GM18526 (cell line): ENCODE measurements around the gene TIGD3.

ENCODE experiments used
- POLR2A ChIP-seq: IDR thresholded peaks from 3 replicates; pipeline ENCODE4 v1.6.1; 2011; ENCODE audit not compliant: insufficient read length; ENCODE audit errors: extremely low read depth

Gene TIGD3

DNA sequence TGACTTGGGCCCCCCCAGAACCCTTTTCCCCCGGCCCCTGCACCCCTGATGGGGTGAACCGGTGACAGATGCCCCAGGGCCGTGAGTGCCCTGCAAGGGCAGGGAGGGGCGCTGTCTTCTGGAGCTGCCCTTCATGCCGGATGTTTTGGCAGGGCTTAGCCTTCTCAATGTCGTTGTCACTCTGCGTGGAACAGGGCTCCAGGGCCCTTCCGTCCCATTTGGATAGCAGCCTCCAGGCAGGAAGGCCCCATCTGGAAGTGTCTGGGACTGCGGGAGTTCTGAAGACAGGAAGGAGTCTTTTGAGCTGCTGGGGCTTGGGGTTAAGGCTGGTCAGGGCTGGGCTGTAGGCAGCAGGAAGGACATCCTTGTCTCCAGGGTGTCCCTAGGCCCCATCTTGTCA is 36.4 kb downstream of the TIGD3 start:
- no peak for TF ChIP-seq POLR2A

DNA sequence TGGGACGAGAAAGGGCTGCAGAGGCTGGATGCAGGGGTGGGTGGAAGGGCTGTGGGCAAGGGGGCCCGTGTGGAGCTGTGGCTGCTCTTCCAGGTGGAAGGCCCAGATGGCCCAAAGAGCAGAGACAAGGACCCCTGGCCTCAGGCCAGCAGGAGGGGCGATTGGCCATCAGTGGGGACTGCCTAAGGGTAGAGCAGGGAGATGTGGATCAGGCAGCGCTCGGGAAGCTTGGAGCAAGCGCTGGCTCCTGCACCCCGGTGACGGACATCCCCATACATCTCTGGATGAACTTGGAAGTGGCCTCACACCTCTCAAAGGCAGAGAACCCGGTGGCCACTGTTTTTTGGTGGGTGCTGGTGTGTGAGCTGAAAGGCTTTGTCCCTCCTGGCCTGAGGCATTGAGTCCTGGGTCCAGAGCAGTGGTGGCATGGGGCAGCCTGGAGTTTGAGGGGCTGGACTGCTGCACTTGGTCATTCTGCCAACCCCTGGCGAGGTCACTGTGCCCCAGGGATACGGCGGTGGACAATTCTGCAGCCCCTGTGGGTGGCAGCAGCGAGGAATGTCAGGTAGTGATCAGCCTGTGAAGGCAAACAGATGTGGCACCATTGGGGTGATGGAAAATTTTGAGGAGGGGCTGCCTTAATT is 37.8 kb downstream of the TIGD3 start:
- no peak for TF ChIP-seq POLR2A

DNA sequence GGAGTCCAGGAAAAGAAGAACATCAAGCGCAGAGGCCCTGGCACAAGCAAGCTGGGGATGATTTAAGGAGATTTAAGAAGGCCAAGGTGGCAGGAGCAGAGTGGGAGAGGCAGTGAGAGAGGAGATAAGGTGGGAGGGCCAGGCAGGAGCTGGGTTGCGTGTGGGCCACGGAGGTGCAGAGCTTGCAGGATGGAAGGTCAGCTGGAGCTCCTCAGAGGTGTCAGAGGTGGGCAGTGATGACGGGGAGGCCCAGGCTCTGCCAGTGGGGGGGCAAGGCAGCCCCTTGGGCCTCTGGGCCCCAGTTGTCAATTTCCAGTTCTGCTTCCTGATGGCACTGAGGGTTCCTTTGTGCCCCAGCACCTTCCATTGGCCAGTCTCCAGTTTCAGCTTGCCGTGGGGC is 38.3 kb downstream of the TIGD3 start:
- TF ChIP-seq POLR2A = no peak

DNA sequence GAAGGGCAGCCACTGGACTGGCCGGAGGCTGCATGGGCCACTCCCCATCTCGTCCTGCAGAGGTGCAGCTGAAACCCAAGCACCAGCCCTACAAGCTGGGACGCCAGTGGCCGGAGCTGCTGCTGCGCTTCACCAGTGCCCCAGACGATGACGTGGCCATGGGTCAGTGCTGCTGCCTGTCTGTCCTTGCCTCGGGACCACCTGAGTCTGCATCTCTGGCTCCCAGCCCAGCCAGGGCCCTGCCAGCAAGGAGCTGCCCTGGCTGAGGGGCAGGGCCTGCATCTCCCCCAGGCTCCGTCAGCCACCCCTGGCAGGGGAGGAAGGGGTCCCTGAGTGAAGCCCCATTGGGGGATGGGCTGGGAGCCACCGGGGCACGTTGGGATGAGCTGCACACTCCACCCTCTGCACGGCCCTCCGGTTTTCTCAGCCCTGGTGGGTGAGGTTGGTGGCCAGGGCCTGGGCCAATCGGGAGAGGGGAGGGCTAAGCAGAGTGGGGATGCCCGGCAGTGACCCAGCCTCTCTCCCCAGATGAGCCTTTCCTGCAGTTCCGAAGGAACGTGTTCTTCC is 39.0 kb downstream of the TIGD3 start:
- TF ChIP-seq POLR2A = no peak

DNA sequence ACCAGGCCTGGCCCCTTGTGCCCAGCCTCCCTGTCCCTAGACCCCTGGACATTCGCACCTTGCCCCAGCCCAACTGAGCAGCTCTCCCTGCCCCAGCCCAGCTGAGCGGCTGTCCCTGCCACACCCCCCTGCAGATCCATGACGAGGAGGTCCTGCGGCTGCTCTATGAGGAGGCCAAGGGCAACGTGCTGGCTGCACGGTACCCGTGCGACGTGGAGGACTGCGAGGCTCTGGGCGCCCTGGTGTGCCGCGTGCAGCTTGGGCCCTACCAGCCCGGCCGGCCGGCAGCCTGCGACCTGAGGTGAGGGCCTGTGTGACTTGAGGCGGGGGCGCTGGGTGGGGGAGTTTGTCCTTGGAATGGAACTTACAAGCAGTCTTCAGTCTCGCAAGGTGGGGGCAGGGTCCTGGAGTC is 39.6 kb downstream of the TIGD3 start:
- no peak for TF ChIP-seq POLR2A

DNA sequence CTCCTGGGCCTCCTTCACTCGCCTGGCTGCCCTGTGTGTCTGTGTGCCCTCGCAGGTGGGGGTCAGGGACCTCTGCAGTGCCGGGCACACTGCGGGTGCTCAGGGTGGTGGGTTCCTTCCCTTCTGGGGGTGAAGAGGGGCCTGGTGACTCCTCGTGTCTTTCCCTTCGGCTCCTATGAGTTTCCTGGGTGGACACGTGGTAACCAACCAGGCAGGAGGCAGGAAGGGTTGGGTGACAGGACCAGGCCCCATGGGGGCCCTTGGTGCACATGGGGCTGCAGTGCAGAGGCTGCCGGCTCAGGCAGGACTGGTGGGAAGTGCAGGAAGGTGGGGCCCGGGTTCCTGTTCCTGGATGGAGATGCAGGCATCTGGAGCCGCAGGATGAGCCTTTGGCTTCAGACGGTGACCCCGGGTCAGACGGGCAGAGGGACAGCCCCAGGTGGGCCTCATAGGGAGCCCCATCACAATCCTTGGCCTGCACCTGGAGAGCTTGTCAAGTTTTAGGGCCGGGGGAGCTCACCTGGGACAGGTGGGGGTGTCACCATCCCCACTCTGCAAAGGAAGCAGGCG is 41.5 kb downstream of the TIGD3 start:
- TF ChIP-seq POLR2A = no peak

DNA sequence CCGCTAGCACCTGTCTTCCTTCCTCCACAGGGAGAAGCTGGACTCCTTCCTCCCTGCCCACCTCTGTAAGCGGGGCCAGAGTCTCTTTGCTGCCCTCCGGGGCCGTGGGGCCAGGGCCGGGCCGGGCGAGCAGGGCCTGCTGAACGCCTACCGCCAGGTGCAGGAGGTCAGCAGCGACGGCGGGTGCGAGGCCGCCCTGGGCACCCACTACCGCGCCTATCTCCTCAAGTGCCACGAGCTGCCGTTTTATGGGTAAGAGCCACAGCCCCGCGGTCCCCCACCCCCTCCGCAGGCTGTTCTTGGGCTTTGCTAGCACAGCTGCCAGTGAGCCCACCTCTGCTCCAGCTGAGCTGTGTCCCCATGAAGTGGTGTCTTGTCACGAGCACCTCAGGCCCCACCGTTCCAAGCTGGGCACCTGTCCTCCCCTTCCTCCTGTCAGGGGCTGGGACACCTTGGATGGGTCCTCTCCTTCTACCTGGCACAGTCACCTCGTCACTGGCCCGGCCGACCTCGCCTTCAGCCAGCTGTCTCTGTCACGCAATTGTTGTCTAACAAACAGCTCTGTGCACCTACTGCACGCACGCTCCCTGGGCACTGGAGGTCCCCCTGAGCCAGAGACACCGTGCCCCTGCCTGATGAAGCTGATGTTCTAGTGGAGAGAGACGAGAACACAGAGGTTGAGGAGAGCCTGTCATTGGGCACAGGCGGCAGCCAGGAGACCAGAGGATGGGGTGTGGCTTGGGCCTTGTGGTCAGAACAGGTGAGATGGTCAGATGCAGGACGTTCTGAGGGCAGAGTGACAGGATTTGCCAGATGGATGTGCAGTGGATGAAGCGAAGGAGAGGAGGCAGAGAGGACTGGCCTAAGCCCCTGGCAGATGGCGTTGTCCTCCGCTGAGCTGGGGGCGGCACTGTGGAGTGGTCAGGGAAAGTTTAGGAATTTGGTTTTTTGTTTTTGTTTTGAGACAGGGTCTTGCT is 42.5 kb downstream of the TIGD3 start:
- no peak for TF ChIP-seq POLR2A

DNA sequence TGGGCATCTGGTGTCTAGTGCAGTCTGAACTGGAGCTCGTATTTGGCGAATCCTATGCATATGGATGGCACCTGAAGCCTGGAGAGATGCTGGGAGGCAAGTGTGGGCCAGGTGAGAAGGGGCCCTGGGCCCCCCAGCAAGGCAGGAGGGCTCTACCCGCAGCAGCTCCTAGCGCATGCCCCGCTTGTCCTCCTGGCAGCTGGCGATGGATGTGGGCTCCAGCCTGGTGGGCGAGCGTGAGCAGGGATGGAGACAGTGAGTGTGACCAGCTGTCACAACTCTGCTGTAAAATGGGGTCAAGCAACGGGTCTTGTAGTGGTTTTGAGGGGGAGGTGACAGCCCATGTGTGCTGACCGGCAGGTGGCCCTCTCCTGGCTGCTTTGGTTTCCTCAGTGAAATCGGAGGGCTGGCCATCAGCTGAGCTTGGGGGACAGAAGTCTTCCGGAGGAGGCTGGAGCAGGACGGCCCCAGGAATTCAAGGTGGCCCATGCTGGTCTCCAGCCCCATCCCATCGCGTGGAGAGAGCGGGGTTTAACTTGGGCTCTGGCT is 43.9 kb downstream of the TIGD3 start:
- no peak for TF ChIP-seq POLR2A

DNA sequence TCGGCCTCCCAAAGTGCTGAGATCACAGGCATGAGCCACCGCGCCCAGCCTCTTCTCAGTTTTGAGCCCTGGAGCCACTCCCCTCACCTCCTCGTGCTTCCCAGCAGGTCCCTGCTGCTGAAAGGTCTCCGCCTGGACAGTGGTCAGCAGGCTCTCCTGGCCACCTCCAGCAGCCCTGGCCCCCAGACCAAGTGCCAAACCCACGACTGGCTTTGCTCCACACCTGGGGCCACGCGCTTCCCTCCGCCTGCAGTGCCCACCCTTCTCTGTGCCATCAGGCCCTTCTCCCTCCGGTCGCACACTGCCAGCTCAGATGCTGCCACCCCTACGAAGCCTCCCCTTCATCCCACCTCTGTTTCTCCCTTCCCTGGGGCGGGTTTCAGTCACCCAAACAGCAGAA is 44.7 kb downstream of the TIGD3 start:
- TF ChIP-seq POLR2A = no peak

DNA sequence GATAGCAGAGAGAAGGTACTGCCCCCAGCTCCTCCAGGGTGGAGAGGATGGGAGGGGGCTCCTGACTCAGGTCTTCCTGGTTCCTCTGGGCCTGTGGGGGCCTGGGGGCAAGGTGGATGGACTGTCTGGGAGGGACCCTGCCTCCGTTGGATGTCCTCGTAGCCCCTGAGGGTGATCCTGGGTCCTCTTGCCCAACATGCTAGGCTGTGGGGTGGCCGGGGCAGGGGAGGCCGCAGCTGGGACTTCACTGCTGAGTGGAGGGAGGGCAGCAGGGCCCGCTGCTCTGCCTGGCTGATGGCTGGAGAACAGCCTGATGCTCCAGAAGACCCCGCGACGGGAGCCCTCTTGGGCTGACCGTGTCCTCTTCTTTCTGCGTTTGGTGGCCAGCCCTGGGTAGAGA is 45.3 kb downstream of the TIGD3 start:
- TF ChIP-seq POLR2A = no peak

DNA sequence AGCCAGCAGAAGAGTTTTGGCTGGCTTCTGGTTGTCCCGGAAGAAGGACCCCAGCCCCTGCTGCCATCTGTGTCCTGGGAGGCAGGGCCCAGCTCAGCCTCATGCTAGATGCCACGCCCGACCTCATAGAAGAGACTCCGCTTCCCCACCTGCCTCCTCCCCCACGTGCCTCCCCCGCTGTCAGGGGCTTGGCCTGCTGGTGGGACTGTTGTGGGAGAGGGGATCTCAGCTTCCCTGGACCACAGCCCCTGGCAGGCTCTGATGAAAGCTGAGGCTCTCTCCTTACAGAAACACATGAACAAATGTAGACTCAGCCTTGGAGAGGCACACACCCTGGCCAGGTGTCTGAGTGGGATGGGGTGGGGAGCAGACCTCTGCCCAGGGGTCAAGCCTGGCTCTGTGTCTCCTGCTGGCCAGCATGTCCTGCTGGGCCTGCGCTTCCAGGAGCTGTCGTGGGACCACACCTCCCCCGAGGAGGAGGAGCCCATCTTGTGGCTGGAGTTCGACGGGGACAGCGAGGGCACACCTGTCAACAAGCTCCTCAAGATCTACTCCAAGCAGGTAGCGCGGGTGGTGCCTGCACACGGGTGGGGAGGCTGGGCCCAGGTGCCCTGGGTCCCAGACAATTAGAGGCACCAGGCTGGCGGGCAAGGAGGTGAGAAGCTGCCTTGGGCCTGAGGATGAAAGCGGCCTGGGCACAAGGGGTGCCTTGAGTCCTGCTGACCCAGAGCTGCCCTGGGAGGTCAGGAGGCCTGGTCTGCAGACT is 45.9 kb downstream of the TIGD3 start:
- TF ChIP-seq POLR2A = no peak

DNA sequence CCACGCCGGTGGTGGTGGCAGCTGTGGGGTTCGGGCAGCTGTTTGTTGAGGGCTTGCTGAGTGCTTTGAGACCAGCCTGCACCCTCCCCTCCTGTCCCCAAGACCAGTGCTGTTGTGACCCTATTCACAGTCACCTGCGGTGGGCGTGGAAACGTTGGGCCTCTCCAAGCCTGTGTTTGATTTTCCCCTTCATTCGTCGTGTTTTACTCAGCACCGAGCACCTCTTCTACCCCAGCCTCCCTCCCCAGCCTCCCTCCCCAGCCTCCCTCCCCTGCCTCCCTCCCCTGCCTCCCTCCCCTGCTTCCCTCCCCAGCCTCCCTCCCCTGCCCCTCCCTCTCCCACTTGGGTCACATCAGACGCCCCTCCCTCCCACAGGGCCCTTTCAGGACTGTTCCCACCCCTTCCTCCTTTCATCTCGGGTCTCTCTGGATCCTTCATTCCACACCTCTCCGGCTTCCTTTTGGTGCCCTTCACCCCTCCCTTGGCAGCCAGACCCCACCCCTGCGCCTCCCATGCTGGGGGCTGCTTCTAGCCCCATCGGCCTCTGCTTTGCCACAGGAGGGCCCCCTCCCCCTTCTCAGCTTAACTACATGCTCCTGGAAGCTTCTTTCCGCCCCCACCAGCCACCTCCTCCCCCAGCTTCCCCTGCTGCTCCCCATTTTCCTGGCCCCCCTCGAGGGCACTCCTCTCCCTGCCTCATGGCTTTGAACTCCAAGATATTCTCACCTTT is 46.7 kb downstream of the TIGD3 start:
- TF ChIP-seq POLR2A = no peak

DNA sequence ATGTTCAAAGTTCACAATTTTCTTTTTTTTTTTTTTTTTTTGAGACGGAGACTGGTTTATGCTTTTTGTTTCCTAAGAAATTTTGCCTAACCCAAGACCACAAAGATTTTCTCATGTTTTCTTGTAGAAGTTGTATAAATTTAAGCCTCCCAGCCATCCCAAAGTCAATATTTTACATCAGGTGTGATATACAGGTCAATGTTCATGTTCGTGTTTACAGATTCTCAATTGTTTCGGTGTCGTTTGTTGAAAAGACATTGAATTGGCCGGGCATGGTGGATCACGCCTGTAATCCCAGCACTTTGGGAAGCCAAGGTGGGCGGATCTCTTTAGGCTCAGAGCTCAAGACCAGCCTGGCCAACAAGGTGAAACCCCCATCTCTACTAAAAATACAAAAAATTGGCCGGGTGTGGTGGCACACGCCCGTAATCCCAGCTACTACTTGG is 47.3 kb downstream of the TIGD3 start:
- no peak for TF ChIP-seq POLR2A

DNA sequence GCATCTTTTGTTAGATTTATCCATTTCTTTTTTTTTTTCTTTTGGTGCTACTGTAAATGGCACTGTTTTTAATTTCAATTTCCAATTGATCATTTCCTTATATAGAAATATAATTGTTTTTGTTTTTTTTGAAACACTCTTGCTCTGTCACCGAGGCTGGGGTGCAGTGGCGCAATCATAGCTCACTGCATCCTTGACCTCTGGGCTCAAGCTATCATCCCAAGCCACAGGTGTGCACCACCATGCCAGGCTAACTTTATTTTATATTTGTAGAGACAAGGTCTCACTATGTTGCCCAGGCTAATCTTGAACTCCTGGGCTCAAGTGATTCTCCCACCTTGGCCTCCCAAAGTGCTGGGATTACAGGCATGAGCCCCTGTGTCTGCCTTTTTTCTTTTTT is 48.2 kb downstream of the TIGD3 start:
- no peak for TF ChIP-seq POLR2A
